GM23338 (cell line): ENCODE data around the gene ZFHX2. TPM values are rescaled to one million over a fixed set of nuclear protein-coding genes. Genes with fewer than 3 reads are reported as not detected.

Experiments
- ATAC-seq: fragments of 200-7000 bp; cut with Tn5 transposase; 3 replicates; pipeline ENCODE4 v1.9.1; 2020
- DNase-seq: peaks from one replicate; pipeline ENCODE4 v3.0.0-alpha.2; 2015; ENCODE audit warnings: low spot score
- H2AFZ ChIP-seq: fragments of 200-600 bp; sonication (generic); 2 replicates; pipeline ENCODE4 v1.8.0; 2016; ENCODE audit warnings: antibody characterized with exemption, mild to moderate bottlenecking, moderate library complexity
- H3F3A ChIP-seq: fragments of 200-600 bp; sonication (generic); replicated peaks from 2 replicates; pipeline ENCODE4 v1.8.0; 2017; ENCODE audit warnings: antibody characterized with exemption, mixed run types, low read depth
- H3K27ac ChIP-seq: fragments of 200-600 bp; sonication (generic); 2 replicates; pipeline ENCODE4 v1.6.1; 2016; ENCODE audit warnings: low read depth
- H3K27me3 ChIP-seq: fragments of 200-600 bp; sonication (generic); 2 replicates; pipeline ENCODE4 v1.8.0; 2016; ENCODE audit warnings: mild to moderate bottlenecking, mixed run types, moderate library complexity; ENCODE audit not compliant: insufficient read depth
- H3K36me3 ChIP-seq: fragments of 200-600 bp; sonication (generic); 2 replicates; pipeline ENCODE4 v1.8.0; 2016; ENCODE audit warnings: mild to moderate bottlenecking; ENCODE audit not compliant: insufficient read depth
- H3K4me1 ChIP-seq: fragments of 200-600 bp; sonication (generic); 2 replicates; pipeline ENCODE4 v1.8.0; 2016; ENCODE audit warnings: mild to moderate bottlenecking, moderate library complexity; ENCODE audit not compliant: insufficient read depth
- H3K4me2 ChIP-seq: fragments of 200-600 bp; sonication (generic); 2 replicates; pipeline ENCODE4 v1.7.1; 2017; ENCODE audit warnings: mixed run types
- H3K4me3 ChIP-seq: fragments of 200-600 bp; sonication (generic); 2 replicates; pipeline ENCODE4 v1.6.1; 2016; ENCODE audit warnings: mixed run types
- H3K79me2 ChIP-seq: fragments of 200-600 bp; sonication (generic); replicated peaks from 2 replicates; pipeline ENCODE4 v1.8.0; 2017; ENCODE audit warnings: mild to moderate bottlenecking; ENCODE audit not compliant: insufficient read depth
- H3K9me2 ChIP-seq: fragments of 200-600 bp; sonication (generic); 2 replicates; pipeline ENCODE4 v1.8.0; 2017; ENCODE audit not compliant: insufficient read depth
- H4K20me1 ChIP-seq: fragments of 200-600 bp; sonication (generic); replicated peaks from 2 replicates; pipeline ENCODE4 v1.8.0; 2017; ENCODE audit warnings: mild to moderate bottlenecking; ENCODE audit not compliant: insufficient read depth
- H3K27ac Mint-ChIP-seq: 2 replicates; pipeline ENCODE4 v1.8.0; 2020; ENCODE audit warnings: inconsistent platforms, mild to moderate bottlenecking, moderate library complexity, mixed read lengths
- H3K27me3 Mint-ChIP-seq: 3 replicates; pipeline ENCODE4 v1.8.0; 2022; ENCODE audit warnings: low read depth, mild to moderate bottlenecking, moderate library complexity, mixed read lengths, inconsistent platforms; ENCODE audit not compliant: insufficient read depth, poor library complexity
- H3K36me3 Mint-ChIP-seq: 3 replicates; pipeline ENCODE4 v1.8.0; 2021; ENCODE audit warnings: low read depth, mild to moderate bottlenecking, inconsistent platforms, moderate library complexity, mixed read lengths
- H3K4me1 Mint-ChIP-seq: 3 replicates; pipeline ENCODE4 v1.8.0; 2020; ENCODE audit warnings: mild to moderate bottlenecking, inconsistent platforms, mixed read lengths
- H3K4me3 Mint-ChIP-seq: 3 replicates; pipeline ENCODE4 v1.8.0; 2021; ENCODE audit warnings: moderate library complexity, mild to moderate bottlenecking, inconsistent platforms, mixed read lengths
- H3K9me3 Mint-ChIP-seq: 3 replicates; pipeline ENCODE4 v1.8.0; 2020; ENCODE audit warnings: moderate library complexity, mild to moderate bottlenecking, inconsistent platforms, mixed read lengths
- CREB1 ChIP-seq: fragments of 250-450 bp; sonication (Bioruptor Pico); IDR thresholded peaks from 2 replicates; pipeline ENCODE4 v1.5.0; 2020; ENCODE audit warnings: low read depth, mild to moderate bottlenecking, moderate library complexity
- NANOG ChIP-seq: IDR thresholded peaks from 2 replicates; pipeline ENCODE4 v1.6.1; 2016; ENCODE audit warnings: antibody characterized with exemption, borderline replicate concordance
- REST ChIP-seq: IDR thresholded peaks from one replicate; pipeline ENCODE4 v1.6.1; 2018; ENCODE audit warnings: antibody characterized with exemption; ENCODE audit not compliant: unreplicated experiment
- ZNF114 ChIP-seq: fragments of 250-450 bp; sonication (Bioruptor Pico); IDR thresholded peaks from 2 replicates; pipeline ENCODE4 v1.5.0; 2020; ENCODE audit warnings: mild to moderate bottlenecking, moderate library complexity
- polyA plus RNA-seq: library from polyadenylated mRNA; unstranded; fragments of >200 nt; fragmentation: Nextera tagmentation; extraction: Ambion mirVana; gene quantifications from 2 replicates; pipeline ENCODE4 v1.2.1, GENCODE V29; 2016
- total RNA-seq: library from RNA; depleted of rRNA; stranded (reverse); fragments of >200 nt; shearing (Covaris generic); gene quantifications from 2 replicates; pipeline ENCODE4 v1.2.3, GENCODE V29; 2014
- TF ChIP-seq, protein P1 (sequence below): fragments of 250-450 bp; sonication (Bioruptor Pico); IDR thresholded peaks from 2 replicates; pipeline ENCODE4 v1.5.0; 2020; ENCODE audit warnings: mild to moderate bottlenecking, moderate library complexity
- TF ChIP-seq, protein P2 (sequence below): IDR thresholded peaks from 2 replicates; pipeline ENCODE4 v1.6.1; 2016; ENCODE audit warnings: antibody characterized with exemption

ZFHX2 gene
- total and polyA plus RNA-seq, 2 experiments from 2014 or later, result 11.6 to 18.5 TPM

- no peak for TF ChIP-seq CREB1 (CRISPR knock-in tag)
- TF ChIP-seq ZNF114 (CRISPR knock-in tag), result no peak
- TF ChIP-seq REST, result no peak
- no peak for TF ChIP-seq NANOG
Observed at GRCh38 chr14:23580152-23580926, 28.8 kb upstream of the ZFHX2 start (continued).

DNA sequence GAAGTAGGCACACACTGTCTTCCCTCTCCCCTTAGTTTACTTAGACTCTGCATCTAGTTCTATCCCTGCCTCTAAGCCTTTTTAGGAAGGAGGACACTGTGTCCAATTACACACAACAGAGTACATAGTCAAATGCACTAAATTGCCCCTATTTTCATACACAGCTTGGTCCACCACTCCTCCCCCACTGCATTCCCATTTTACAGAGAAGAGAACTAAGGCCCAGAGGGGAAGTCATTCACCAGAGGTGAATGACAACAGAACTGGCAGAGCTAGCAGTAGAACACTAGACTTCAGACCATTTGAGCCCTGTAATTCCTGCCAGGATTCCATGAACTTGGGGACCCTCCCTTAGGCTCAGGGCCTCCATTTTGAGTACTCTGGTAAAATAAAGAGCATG, 28.2 kb upstream of the ZFHX2 start:
- Histone ChIP-seq H2AFZ (no peak overlapping the region), H3K4me3 (peak overlapping the region; percentile 90; the same call in 1 of the 2 replicates), H4K20me1 (peaks cover 8% of the 10 kb centered on the region), H3K36me3 (no peaks in the 10 kb centered on the region), H3K4me2 (peak overlapping the region; percentile 98), H3K79me2 (peaks cover 5% of the 10 kb centered on the region; the same call in 1 of the 2 replicates), H3K4me1 (peaks cover 15% of the 10 kb centered on the region), H3K27me3 (peaks cover 27% of the 10 kb centered on the region), H3F3A (peaks cover 15% of the 10 kb centered on the region; the same call in 1 of the 2 replicates), H3K27ac (no peak overlapping the region), H3K9me2 (no peaks in the 10 kb centered on the region)
- no peak for ATAC-seq
- Mint-ChIP-seq H3K4me1 (peaks cover 22% of the 10 kb centered on the region), H3K27me3 (peaks cover 30% of the 10 kb centered on the region), H3K9me3 (peaks cover 12% of the 10 kb centered on the region), H3K4me3 (no peak overlapping the region; the same call in 2 of the 3 replicates), H3K27ac (no peak overlapping the region), H3K36me3 (peaks cover 10% of the 10 kb centered on the region)
- no peak for DNase-seq
- TF ChIP-seq, protein P1, sequence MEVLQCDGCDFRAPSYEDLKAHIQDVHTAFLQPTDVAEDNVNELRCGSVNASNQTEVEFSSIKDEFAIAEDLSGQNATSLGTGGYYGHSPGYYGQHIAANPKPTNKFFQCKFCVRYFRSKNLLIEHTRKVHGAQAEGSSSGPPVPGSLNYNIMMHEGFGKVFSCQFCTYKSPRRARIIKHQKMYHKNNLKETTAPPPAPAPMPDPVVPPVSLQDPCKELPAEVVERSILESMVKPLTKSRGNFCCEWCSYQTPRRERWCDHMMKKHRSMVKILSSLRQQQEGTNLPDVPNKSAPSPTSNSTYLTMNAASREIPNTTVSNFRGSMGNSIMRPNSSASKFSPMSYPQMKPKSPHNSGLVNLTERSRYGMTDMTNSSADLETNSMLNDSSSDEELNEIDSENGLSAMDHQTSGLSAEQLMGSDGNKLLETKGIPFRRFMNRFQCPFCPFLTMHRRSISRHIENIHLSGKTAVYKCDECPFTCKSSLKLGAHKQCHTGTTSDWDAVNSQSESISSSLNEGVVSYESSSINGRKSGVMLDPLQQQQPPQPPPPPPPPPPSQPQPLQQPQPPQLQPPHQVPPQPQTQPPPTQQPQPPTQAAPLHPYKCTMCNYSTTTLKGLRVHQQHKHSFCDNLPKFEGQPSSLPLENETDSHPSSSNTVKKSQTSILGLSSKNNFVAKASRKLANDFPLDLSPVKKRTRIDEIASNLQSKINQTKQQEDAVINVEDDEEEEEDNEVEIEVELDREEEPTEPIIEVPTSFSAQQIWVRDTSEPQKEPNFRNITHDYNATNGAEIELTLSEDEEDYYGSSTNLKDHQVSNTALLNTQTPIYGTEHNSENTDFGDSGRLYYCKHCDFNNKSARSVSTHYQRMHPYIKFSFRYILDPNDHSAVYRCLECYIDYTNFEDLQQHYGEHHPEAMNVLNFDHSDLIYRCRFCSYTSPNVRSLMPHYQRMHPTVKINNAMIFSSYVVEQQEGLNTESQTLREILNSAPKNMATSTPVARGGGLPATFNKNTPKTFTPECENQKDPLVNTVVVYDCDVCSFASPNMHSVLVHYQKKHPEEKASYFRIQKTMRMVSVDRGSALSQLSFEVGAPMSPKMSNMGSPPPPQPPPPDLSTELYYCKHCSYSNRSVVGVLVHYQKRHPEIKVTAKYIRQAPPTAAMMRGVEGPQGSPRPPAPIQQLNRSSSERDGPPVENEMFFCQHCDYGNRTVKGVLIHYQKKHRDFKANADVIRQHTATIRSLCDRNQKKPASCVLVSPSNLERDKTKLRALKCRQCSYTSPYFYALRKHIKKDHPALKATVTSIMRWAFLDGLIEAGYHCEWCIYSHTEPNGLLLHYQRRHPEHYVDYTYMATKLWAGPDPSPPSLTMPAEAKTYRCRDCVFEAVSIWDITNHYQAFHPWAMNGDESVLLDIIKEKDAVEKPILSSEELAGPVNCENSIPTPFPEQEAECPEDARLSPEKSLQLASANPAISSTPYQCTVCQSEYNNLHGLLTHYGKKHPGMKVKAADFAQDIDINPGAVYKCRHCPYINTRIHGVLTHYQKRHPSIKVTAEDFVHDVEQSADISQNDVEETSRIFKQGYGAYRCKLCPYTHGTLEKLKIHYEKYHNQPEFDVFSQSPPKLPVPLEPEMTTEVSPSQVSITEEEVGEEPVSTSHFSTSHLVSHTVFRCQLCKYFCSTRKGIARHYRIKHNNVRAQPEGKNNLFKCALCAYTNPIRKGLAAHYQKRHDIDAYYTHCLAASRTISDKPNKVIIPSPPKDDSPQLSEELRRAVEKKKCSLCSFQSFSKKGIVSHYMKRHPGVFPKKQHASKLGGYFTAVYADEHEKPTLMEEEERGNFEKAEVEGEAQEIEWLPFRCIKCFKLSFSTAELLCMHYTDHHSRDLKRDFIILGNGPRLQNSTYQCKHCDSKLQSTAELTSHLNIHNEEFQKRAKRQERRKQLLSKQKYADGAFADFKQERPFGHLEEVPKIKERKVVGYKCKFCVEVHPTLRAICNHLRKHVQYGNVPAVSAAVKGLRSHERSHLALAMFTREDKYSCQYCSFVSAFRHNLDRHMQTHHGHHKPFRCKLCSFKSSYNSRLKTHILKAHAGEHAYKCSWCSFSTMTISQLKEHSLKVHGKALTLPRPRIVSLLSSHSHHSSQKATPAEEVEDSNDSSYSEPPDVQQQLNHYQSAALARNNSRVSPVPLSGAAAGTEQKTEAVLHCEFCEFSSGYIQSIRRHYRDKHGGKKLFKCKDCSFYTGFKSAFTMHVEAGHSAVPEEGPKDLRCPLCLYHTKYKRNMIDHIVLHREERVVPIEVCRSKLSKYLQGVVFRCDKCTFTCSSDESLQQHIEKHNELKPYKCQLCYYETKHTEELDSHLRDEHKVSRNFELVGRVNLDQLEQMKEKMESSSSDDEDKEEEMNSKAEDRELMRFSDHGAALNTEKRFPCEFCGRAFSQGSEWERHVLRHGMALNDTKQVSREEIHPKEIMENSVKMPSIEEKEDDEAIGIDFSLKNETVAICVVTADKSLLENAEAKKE (CRISPR knock-in tag), result no peak
- TF ChIP-seq, protein P2, sequence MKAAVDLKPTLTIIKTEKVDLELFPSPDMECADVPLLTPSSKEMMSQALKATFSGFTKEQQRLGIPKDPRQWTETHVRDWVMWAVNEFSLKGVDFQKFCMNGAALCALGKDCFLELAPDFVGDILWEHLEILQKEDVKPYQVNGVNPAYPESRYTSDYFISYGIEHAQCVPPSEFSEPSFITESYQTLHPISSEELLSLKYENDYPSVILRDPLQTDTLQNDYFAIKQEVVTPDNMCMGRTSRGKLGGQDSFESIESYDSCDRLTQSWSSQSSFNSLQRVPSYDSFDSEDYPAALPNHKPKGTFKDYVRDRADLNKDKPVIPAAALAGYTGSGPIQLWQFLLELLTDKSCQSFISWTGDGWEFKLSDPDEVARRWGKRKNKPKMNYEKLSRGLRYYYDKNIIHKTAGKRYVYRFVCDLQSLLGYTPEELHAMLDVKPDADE, result no peak
- no peak for TF ChIP-seq CREB1 (CRISPR knock-in tag)
- no peak for TF ChIP-seq REST
- no peak for TF ChIP-seq NANOG
